NCI-H524 (cell line): ENCODE results near the gene IL18R1.
"Not testable (repeated sequence)": the region's sequence is repeated elsewhere in the genome, so short reads cannot be mapped to it uniquely, and the experiment has no call there.

Source experiments
- DNase-seq, 2 experiments: peaks; one replicate each; lab custom pipeline; 2025; lab: John Stamatoyannopoulos, UW

The IL18R1 gene

GRCh38 chr2:102355526-102356380 is at the start of gene IL18R1:
Gene IL18R1 (plus strand): TSS chr2:102355796. CDS start chr2:102362661, 6,865 bp downstream.
- DNase-seq, result peak; percentile 26 to 69

- no peak for DNase-seq
Observed at GRCh38 chr2:102306125-102306524, 49.5 kb upstream of the IL18R1 start.

GRCh38 chr2:102310964-102311640 is 44.5 kb upstream of the IL18R1 start, which contains the start of gene IL1RL1:
Gene IL1RL1 (plus strand): TSS chr2:102311563. CDS start chr2:102338265, 26,702 bp downstream.
- no peak for DNase-seq

GRCh38 chr2:102313025-102313424 is 42.6 kb upstream of the IL18R1 start:
- no peak for DNase-seq

- no peak for DNase-seq
Observed at GRCh38 chr2:102313471-102313870, 42.1 kb upstream of the IL18R1 start.

GRCh38 chr2:102313950-102314349 is 41.6 kb upstream of the IL18R1 start:
- DNase-seq, result no peak

- no peak for DNase-seq
Observed at GRCh38 chr2:102315921-102316320, 39.7 kb upstream of the IL18R1 start.

GRCh38 chr2:102317715-102318114 is 37.9 kb upstream of the IL18R1 start:
- no peak for DNase-seq

- no peak for DNase-seq
Observed at GRCh38 chr2:102318437-102318836, 37.2 kb upstream of the IL18R1 start.

GRCh38 chr2:102321941-102322719 is 33.5 kb upstream of the IL18R1 start:
- DNase-seq, result no peak

- not testable (repeated sequence) for DNase-seq
Observed at GRCh38 chr2:102324914-102325313, 30.7 kb upstream of the IL18R1 start.

GRCh38 chr2:102331311-102331980 is 24.1 kb upstream of the IL18R1 start:
- DNase-seq, result no peak

- DNase-seq, result no peak
Observed at GRCh38 chr2:102334486-102334885, 21.1 kb upstream of the IL18R1 start.

GRCh38 chr2:102335871-102336366 is 19.7 kb upstream of the IL18R1 start:
- DNase-seq, result no peak

- no peak for DNase-seq
Observed at GRCh38 chr2:102336502-102336945, 19.1 kb upstream of the IL18R1 start.

GRCh38 chr2:102337012-102337411 is 18.6 kb upstream of the IL18R1 start:
- DNase-seq, result no peak

- no peak for DNase-seq
Observed at GRCh38 chr2:102337481-102338386, 17.9 kb upstream of the IL18R1 start.

GRCh38 chr2:102340778-102341177 is 14.8 kb upstream of the IL18R1 start:
- no peak for DNase-seq

- no peak for DNase-seq
Observed at GRCh38 chr2:102342888-102343287, 12.7 kb upstream of the IL18R1 start.

GRCh38 chr2:102344397-102344796 is 11.2 kb upstream of the IL18R1 start:
- DNase-seq, result no peak
